Embryonic facial prominence (tissue), 1 donor: ENCODE results near the gene OR10J4.
"Not testable (repeated sequence)": the region's sequence is repeated elsewhere in the genome, so short reads cannot be mapped to it uniquely, and the experiment has no call there.

Experiments used
- DNase-seq: peaks from one replicate; pipeline ENCODE4 v3.0.0-alpha.2; 2016; ENCODE audit errors: extremely low spot score

OR10J4 gene

DNA sequence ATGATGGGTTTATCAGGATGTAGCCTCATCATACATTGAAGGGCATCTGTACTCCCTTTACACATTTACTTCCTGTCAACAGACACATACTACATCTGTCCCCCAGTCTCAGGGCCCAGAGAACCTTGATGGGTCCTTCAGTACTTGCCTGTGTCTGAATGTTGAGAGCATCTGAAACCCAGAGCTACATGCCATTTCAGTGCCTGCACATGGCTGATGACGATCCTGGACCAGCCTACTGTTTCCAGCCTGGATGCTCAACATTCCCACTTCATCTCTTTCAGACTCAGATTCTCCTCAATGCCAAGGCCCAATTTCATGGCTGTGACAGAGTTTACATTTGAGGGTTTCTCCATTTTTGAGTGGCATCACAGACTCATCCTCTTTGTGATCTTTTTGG lies at the start of gene OR10J4:
TSS of gene OR10J4 (plus strand) at position 301 of the 400 bp plus-strand sequence.
- no peak for DNase-seq

DNA sequence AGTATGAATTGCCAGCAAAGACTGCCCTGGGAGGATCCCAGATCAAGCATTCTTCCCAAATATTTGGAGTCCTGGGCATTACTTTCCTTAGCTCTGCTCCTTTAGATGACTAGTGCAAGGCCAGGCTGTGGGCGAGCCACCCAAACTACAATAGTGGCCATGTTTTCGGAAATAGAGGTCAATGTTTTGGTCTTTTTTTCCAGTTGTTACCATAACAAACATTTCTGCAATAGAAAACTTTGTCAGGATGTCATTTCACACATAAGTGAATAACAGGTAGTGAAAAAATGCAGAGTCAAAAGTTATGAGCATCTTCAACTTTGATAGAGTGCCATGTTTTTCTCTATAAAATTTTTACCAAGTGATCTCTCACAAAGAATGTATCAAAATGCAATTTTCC lies 25.2 kb upstream of the OR10J4 start:
- DNase-seq: no peak

DNA sequence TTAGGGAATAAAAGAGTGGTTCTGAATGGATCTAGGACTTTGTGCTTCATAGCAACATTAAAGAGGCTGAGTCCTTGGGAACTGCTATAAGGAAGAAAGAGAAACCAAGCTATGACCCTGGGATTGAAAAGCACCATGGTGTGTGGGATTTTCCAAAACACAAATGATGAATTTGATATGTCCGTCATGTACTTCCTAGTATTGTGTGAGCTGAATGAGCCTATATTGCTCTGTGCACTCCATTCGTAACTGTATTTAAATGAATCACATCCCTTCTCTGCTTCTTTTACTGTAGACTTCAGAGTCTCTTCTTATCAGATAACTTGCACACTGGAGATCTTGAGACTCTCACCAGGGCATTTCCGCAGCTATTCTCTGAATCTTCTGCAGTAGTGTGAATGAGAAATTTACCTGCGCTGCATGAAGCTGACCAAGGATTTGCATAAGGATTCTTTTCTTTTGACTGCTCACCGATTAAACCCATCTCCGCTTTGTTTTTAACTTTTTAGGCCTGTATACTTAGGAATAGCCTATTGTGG lies 23.1 kb upstream of the OR10J4 start:
- no peak for DNase-seq

DNA sequence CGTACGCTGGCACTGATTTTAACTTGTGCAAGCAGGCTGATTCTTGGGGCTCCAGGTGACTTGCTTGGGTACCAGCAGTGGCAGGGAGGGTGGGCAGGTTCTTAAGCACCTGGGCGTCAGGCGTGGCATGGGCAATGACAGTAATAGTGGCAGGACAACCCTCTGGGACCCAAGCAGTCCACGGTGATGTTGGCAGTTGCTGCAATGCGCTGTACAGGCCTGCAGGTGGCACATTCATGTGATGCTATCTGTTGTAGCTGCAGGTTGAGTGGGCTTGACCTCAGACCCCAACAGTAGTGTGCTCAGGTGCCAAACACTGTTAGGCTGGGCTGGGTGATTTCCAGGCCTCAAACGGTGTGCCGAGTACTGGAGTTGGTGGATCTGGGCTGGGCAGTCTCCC lies 10.2 kb upstream of the OR10J4 start:
- no peak for DNase-seq

DNA sequence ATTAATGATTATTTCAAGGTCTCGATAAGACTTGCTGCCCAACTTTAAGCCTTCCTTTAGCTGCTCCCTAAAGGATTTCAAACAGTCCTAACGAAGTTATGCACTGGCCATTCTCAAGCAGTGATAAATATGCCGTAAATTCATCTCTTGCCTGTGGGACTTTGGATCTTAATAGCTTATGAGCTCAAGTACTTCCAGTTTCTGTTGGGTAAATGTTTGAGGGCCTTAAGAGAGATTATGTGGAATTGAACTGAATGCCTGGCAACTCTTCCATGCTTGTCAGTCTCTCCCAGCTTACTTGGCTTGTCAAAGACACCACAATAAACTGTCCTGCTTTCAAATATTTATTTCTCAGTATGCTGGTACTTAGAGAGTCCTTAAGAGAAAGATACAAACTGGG lies 3.5 kb upstream of the OR10J4 start:
- DNase-seq: no peak

DNA sequence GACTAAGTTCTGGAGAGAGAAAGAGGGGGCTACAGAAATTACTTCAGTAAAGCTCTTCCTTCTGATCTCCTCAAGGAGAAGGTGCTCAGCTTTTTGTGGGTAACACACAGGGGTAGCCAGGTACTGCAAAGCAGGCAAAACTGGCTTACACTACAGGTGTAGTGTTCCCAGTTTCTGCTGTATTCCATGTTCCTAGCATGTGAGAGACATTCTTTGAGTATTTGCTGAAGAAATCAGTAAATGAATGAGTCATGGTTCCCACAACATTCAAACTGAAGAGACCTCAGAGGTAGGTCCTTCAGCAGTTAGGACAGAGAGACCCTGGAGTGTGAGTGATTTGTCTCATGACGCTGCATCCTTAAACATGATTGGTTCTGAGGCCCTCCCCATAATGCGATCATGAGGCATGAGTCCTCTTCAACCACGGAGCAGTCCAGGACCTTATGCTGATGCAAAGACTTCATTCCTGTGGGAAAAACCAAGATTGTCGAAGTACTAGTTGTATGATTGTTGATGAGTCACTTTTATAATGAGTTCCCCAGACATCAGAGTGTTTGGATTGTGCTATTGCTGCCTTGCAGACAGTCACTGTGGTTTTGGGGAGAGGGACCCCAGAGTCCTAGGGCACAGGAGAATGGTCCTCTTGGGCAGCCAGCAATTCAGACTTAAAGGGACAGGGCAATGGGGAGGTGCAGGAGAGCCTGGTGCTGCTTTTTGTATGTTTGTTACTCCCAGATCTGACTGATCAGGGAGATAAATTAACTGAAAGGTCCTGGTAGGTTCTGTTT lies 2.7 kb upstream of the OR10J4 start:
- DNase-seq: no peak

DNA sequence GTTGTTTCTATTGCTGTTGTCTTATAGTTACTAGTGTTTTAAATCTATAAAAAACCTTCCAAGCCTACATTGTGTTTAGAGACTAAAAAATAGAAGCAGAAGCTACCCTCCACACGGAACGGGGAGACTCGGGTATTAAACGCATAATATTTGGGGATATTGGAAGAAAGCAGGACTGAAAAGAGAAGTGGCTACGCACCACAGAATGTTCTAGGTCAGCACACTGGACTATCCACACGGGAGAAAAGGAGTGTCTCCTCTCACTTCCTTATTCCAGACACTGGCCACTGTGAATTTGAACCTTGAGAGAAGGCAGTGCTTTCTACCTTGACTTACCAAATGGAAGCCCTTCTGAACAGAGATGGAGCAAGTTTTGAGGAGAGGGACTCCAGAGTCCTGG lies 1.0 kb upstream of the OR10J4 start:
- no peak for DNase-seq

DNA sequence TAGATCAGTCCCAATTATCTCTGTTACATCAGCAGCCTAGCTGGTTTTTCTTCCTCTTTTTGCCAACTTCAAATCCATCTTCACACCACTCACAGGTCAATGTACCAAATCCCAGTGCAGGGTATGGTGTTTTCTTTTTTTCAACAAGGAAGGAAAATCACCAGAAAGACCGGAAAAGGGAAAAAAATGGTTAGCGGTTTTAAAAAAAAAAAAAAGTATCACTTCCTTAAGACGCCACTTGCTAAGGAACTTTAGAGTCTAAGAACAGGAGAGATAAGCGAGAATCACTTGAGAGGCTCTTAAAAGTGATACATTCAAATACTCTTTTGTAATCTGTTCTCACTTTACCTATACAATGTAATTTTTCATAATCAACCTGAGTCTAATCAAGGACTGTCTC lies 4.5 kb downstream of the OR10J4 start:
- DNase-seq: no peak

DNA sequence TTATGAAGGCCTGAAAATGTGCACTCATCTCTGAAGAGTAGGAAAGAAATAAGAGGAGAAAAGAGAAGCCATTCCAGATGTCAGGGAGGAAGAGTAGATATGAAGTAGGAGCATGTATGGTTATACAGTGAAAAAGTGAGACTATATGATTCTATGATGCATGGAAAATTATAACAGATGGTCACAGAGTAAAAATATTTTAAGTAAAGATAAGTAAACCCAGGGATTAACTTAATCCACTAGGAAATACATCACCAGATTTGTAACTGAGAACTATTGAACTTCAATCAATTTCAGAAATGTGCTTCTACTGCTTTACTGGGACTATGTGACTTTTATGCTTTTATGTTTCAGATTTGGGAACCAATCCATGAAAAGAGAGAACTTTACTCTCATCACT lies 7.4 kb downstream of the OR10J4 start, which contains the start of gene OR10J1:
TSS of gene OR10J1 (plus strand) at position 301 of the 400 bp plus-strand sequence. CDS start at position 371, 70 bp downstream.
- no peak for DNase-seq

DNA sequence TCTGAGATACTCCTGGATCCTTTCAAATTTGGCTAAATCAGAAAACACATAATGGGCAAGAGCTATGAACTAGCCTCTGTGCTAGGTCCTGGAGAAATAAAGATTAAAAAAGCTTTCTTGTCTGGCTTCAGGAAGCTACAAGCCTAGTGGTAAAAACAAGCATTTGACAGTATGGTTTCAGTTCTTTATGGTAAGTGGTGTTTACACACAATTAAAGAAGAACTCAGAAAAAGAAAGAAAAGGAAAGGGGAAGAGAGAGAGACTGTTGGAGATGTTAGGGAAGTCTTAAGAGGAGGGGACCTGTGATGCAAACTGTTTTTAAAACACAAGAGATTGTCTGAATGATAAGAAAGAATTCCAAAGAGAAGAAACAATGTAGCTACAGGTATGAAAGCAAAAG lies 9.4 kb downstream of the OR10J4 start:
- no peak for DNase-seq

DNA sequence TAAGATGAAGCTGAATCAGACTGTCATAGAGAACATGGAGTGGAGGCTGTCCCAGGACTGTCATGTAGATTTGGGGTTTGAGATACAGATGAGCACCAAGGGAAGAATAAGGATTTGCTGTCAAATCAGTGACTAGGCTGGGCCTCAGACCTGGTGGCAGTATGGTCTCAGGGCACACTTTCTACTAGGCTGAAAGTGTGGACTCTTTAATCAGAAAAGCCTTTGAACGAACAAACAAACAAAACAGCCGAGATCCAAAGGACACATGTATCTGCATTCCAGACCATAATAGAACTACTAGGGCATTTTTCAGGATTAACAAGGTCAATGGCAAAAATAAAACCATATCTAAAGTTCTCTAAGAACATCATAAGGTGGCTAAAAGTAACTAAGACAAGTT lies 10.4 kb downstream of the OR10J4 start:
- DNase-seq: no peak

DNA sequence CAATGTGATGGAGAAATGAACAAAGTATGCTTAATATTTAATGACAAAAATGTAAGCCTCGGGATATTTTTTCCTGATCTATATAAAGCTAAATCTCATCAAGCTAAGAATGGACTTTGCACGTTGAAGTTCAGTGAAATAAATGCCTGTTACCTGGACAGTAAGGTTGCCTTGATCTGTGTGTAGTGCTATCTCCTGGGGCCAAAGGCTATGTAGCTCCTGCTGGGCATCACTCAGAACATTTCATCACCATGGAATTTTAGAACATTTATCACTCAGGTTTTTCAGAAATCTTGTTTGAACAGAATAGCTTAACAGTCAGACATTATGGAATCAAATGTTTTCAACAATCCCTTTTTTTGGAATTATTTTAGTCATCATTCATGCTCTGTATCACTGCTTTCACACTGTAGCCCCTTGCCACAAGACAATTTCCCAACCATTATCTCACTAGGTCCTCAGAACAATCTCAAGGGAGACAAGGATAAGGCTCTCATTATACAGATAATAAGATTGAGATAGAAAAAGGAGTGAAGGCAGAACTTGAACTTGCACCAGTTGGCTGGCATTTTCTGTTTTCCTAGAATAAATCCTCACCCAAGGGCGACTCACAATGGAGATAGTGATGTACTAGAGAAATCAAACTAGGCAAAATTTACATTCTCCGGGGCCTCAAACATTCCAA lies 11.2 kb downstream of the OR10J4 start:
- DNase-seq: no peak

DNA sequence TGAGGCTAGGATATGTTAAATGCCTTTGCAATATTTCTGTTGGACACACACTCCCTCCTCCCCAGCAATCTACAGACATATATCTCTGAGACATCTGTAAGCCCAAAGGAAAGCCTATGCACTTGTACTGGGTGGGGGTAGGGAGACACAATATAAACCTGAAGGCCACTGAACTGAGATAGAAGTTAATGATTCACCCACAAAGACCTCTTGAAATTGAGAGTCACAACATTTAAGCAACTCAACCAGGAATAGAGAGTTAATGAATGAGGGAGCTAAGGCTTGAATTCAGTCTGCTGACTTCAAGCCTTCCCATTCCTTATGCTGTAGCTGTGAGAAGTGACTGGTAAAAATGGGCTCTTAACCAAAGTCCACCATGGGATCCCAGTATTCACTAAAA lies 12.5 kb downstream of the OR10J4 start:
- DNase-seq: no peak

DNA sequence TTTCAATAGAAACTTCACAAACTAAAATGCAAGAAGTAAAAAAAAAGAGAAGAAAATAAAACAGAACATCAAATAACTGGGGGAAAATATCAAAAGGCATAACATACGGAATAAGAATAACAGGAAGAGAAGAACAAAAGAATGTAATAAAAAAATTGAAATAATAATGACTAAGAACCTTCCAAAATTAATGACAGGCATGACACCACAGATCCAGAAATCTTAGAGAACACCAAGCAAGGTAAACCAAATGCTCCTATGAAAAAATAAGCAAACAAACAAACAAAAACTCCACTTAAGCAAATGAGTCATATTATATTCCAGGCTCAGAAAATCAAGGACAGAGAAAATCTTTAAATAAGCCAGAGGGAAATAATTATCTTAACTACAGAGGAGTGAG lies 16.2 kb downstream of the OR10J4 start:
- no peak for DNase-seq

DNA sequence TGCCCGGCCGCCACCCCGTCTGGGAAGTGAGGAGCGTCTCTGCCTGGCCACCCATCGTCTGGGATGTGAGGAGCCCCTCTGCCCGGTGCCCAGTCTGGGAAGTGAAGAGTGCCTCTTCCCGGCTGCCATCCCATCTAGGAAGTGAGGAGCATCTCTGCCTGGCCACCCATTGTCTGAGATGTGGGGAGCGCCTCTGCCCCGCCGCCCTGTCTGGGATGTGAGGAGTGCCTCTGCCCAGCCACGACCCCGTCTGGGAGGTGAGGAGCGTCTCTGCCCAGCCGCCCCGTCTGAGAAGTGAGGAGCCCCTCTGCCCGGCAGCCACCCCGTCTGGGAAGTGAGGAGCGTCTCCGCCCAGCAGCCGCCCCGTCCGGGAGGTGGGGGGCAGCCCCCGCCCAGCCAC lies 17.6 kb downstream of the OR10J4 start:
- DNase-seq: not testable (repeated sequence)

DNA sequence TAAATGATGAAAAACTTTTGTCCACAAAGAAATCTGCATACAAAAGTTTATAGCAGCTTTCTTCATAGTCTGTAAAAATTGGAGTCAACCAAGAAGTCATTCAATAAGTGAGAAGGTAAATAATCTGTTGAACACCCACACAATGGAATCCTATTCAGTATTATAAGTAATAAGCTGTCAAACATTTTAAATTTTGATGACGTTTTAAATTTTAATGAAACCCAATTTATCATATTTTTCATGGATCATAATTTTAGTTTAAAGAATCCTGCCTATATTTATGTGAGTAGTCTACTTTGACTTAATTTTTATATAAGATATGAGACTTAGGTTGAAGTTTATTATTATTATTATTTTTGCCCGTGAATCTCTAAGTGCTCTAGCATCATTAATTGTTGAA lies 27.5 kb downstream of the OR10J4 start:
- no peak for DNase-seq

DNA sequence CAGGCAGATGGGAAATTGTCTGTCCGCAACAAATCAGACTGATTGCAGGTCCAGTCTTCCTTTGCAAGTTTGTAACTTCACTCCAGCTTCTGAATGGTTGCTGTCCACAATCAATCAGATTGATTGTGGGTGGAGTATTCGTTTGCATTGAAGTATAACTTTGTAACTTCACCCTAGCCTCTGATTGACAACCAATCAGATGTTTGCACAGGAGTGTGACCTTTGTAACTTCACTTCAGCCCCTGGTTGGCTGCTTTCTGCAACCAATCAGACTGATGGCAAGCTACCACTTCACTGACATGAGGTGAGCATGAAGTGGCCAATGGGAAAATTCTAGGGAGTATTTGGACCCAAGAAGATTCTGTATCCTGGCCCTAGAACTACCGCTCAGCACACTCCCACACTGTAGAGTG lies 33.2 kb downstream of the OR10J4 start:
- no peak for DNase-seq

DNA sequence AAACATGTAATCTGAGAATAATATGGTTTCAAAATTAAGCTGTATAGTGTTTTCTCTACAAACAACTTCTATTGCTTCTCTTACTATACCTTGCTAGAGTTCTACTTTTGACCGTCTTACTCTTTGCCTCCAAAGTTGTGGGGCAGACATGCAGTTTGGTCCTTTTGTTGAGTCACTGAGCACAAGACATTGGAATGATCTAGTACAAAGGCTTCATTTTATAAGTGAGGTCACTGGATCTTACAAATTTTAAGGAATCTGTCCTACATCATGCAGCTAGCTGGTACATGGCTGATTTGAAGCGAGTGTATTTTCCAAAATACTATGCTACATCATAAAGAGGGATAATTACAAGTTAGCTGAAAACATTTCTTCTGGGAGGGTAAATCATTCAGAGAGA lies 36.3 kb downstream of the OR10J4 start:
- no peak for DNase-seq

DNA sequence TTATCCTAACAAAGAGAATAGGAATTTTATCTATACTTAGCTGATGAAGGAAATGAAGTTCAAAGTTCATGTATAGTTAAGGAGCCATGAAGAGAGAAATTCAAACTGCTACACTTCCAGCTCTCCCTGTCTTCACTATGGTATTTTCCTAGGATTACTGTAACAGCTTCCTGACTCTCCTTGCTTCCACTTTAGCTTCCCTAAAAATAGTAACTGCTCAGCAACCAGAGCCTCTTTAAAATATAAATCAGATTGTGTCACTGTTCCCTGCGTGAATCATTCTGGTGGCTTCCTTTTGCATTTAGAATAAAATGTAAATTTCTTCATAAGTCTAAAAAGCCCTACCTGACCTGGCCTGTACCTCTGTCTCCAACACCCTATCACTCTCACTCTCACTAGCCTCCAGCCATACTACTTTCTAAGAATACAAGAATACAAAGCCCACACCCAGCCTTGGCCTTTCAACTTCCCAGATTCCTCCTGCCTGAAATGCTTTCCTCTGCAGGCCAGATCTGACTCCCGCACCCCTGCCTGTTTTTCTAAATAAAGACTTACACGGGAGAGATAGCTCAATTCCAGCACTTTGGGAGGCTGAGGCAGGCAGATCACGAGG lies 38.0 kb downstream of the OR10J4 start:
- no peak for DNase-seq

DNA sequence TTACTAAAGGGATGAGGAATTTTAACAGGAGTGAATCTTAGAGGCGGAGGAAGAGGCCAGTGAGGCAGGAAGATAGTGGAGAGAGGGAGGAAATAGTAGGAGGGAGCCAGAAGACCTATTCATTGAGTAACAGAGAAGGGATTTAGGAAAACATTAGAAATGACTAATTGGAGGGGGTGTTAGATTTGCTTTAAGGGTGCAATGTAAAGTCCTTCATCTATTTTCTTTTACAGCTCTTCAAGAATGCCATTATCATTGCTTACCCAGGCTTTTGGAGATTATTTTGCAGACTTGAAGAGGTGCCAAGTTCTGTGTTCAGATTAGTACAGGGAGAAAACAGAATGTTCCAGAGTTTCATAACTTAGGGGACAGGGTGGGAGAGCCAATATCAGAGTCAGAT lies 41.3 kb downstream of the OR10J4 start:
- DNase-seq: no peak

DNA sequence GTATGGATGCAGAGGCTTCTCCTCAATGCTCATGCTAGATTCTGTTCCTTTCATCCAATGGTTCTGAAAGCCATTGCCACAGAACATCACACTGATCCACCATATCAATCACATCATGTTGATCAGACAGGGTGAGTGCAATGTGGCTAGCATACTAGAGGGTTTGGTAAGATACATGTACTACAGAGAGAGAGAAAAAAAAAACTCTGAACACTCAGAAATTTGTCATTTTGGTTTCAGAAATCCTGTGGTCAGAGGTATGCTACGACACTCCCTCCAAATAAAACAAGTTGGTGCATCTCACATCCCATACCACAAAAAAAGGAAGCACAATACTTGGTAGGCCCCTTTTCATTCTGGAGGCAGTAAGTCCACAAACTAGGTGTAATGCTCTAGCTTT lies 42.9 kb downstream of the OR10J4 start:
- DNase-seq: no peak
